Endothelial cell (in vitro differentiated cells): ENCODE results near the gene SYNJ2. TPM values are rescaled to one million over a fixed set of nuclear protein-coding genes. Genes with fewer than 3 reads are reported as not detected.

ENCODE experiments used
- DNase-seq: peaks from one replicate; pipeline ENCODE4 v3.0.0; 2021; ENCODE audit warnings: low spot score
- H3K27ac Mint-ChIP-seq: one replicate; pipeline ENCODE4 v1.8.0; 2021; ENCODE audit warnings: mixed read lengths, inconsistent platforms; ENCODE audit not compliant: unreplicated experiment
- H3K27me3 Mint-ChIP-seq: one replicate; pipeline ENCODE4 v1.8.0; 2021; ENCODE audit warnings: mild to moderate bottlenecking, moderate library complexity, mixed read lengths, inconsistent platforms; ENCODE audit not compliant: unreplicated experiment
- H3K36me3 Mint-ChIP-seq: one replicate; pipeline ENCODE4 v1.8.0; 2021; ENCODE audit warnings: mild to moderate bottlenecking, low read depth, mixed read lengths, inconsistent platforms; ENCODE audit not compliant: unreplicated experiment
- H3K4me1 Mint-ChIP-seq: one replicate; pipeline ENCODE4 v1.8.0; 2021; ENCODE audit warnings: mild to moderate bottlenecking, mixed read lengths, inconsistent platforms; ENCODE audit not compliant: unreplicated experiment
- H3K4me3 Mint-ChIP-seq: one replicate; pipeline ENCODE4 v1.8.0; 2021; ENCODE audit warnings: mild to moderate bottlenecking, mixed read lengths, inconsistent platforms; ENCODE audit not compliant: unreplicated experiment
- H3K9me3 Mint-ChIP-seq: one replicate; pipeline ENCODE4 v1.8.0; 2021; ENCODE audit warnings: mixed read lengths, inconsistent platforms; ENCODE audit not compliant: unreplicated experiment
- CTCF ChIP-seq: fragments of 200-600 bp; sonication (generic); IDR thresholded peaks from one replicate; pipeline ENCODE4 v1.5.0; 2021; ENCODE audit warnings: antibody characterized with exemption; ENCODE audit not compliant: unreplicated experiment
- total RNA-seq: library from RNA; stranded (reverse); fragmentation: NEBNext Ultra II Directional; extraction: Animal tissue kit (Norgen Biotek cat#: 25700); gene quantifications from one replicate; pipeline ENCODE4 v1.2.1, GENCODE V29; 2021; ENCODE audit not compliant: unreplicated experiment

SYNJ2 gene
- total RNA-seq, 1 donor from 2014 or later = 33.7 TPM

GRCh38 chr6:158023597-158023939, 41.9 kb downstream of the SYNJ2 start:
- Mint-ChIP-seq H3K27me3 (peaks cover 14% of the 10 kb centered on the region), H3K4me1 (peaks cover 69% of the 10 kb centered on the region), H3K9me3 (no peaks in the 10 kb centered on the region), H3K27ac (no peak overlapping the region), H3K4me3 (no peak overlapping the region), H3K36me3 (peaks cover 13% of the 10 kb centered on the region)
- TF ChIP-seq CTCF = no peak
- DNase-seq = no peak

- no peak overlapping the region for H3K4me3 Mint-ChIP-seq
- H3K9me3 Mint-ChIP-seq = no peaks in the 10 kb centered on the region
- peaks cover 14% of the 10 kb centered on the region for H3K27me3 Mint-ChIP-seq
- peaks cover 16% of the 10 kb centered on the region for H3K36me3 Mint-ChIP-seq
- peaks cover 58% of the 10 kb centered on the region for H3K4me1 Mint-ChIP-seq
- H3K27ac Mint-ChIP-seq = no peak overlapping the region
- no peak for TF ChIP-seq CTCF
- no peak for DNase-seq
These were observed 43.1 kb downstream of the SYNJ2 start for GRCh38 chr6:158024566-158025297.

GRCh38 chr6:158026054-158026900, 44.6 kb downstream of the SYNJ2 start:
- no peak overlapping the region for H3K4me3 Mint-ChIP-seq
- peaks cover 52% of the 10 kb centered on the region for H3K4me1 Mint-ChIP-seq
- peak overlapping the region; percentile 93 for H3K27ac Mint-ChIP-seq
- peak; percentile 35 for TF ChIP-seq CTCF
- H3K9me3 Mint-ChIP-seq = no peaks in the 10 kb centered on the region
- H3K27me3 Mint-ChIP-seq = peaks cover 18% of the 10 kb centered on the region
- peak; percentile 49 for DNase-seq
- H3K36me3 Mint-ChIP-seq = peaks cover 18% of the 10 kb centered on the region

GRCh38 chr6:158026901-158027589, 45.4 kb downstream of the SYNJ2 start:
- no peak for DNase-seq
- Mint-ChIP-seq H3K4me3 (peak overlapping the region; percentile 56), H3K27ac (peak overlapping the region; percentile 93), H3K4me1 (peaks cover 51% of the 10 kb centered on the region), H3K36me3 (peaks cover 17% of the 10 kb centered on the region), H3K27me3 (peaks cover 18% of the 10 kb centered on the region), H3K9me3 (no peaks in the 10 kb centered on the region)
- TF ChIP-seq CTCF = no peak
